ENCODE data around the gene NPLOC4.

DNA sequence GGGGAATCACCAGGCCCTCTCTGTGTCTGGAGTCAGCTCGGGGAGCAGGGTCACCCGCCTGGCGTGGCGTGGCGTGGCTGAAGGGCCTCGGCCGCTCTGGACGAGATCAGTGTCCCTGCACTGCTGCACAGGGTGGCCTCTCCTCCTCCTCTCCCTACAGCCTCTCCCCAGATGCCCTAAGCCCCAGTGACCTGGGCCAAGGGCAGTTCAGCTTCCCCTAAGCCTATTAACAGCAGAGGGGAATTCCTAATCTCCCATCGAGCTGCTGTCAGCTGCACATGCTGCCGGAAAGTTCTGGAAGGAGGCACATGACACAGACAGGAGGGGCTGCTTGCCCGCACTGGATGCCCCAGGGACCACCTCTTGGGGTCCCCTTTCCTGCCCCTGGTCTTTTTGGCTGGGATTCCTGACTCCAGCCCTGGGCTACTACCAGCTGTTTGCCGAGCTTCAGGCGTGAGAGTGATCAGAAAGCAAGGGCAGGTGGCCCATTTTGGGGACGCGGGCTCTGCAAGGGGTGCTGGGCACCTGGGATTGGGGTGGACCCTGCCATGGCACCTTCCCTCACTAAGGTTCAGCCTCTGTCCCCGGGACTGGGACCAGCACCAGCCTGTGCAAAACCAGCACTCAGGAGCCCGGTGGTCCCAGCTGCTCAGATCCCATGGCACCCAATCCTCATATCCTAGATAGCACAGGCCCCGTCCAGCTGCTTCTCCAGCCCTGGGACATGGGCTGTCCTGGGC, 18.6 kb upstream of the NPLOC4 start:
- TF ChIP-seq, protein P1, sequence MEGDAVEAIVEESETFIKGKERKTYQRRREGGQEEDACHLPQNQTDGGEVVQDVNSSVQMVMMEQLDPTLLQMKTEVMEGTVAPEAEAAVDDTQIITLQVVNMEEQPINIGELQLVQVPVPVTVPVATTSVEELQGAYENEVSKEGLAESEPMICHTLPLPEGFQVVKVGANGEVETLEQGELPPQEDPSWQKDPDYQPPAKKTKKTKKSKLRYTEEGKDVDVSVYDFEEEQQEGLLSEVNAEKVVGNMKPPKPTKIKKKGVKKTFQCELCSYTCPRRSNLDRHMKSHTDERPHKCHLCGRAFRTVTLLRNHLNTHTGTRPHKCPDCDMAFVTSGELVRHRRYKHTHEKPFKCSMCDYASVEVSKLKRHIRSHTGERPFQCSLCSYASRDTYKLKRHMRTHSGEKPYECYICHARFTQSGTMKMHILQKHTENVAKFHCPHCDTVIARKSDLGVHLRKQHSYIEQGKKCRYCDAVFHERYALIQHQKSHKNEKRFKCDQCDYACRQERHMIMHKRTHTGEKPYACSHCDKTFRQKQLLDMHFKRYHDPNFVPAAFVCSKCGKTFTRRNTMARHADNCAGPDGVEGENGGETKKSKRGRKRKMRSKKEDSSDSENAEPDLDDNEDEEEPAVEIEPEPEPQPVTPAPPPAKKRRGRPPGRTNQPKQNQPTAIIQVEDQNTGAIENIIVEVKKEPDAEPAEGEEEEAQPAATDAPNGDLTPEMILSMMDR (IDR thresholded peaks at IDR 0.05; ENCODE audit: insufficient read depth, low read length, poor library complexity, severe bottlenecking) = no peak
- no peak for TF ChIP-seq EZH2phosphoT487 (conservative IDR thresholded peaks at IDR 0.05; ENCODE audit: low read length)
